Measurements from ENCODE around the gene DBN1. TPM values are rescaled to one million over a fixed set of nuclear protein-coding genes. Genes with fewer than 3 reads are reported as not detected.

The DBN1 gene
- total RNA-seq, 1 donor from 2014 or later = 24.2 TPM

DNA sequence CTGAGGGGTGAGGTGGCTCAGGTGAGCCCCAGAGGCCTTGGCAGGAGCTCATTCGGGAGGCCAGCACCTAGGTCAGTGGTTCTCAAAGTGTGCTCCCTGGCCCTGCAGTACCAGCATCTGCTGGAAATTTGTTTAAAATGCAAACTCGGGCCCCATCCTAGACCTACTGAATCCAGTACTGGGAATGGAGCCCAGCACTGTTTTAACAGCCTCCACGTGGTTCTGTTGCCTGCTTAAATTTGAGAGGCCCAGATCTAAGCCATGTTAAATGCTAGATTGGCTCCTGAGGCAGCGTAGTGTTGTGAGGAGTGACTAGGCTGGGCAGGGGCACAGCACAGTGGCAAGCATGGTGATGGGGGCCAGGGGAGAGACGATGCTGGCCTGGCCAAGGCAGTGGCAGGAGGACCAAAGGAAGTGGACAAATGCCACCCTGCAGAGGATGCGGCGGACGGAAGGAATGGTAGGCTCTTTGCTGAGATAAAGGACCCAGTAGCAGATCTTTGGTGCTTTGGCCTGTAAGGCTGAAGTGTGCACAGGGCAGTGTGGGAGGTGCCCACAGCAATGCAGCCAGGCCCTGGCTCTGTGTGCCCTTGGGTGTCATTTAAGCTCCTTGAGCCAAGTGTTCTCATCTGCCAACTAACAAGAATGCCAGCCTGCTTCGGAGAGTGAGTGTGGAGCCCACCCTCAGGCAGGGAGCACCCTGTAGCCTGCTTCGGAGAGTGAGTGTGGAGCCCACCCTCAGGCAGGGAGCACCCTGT is 22.6 kb downstream of the DBN1 start:
- no peak for ATAC-seq (ENCODE audit: poor library complexity)
- no peak for DNase-seq
- intact Hi-C loops (cut with DNase I) = no loop called here

DNA sequence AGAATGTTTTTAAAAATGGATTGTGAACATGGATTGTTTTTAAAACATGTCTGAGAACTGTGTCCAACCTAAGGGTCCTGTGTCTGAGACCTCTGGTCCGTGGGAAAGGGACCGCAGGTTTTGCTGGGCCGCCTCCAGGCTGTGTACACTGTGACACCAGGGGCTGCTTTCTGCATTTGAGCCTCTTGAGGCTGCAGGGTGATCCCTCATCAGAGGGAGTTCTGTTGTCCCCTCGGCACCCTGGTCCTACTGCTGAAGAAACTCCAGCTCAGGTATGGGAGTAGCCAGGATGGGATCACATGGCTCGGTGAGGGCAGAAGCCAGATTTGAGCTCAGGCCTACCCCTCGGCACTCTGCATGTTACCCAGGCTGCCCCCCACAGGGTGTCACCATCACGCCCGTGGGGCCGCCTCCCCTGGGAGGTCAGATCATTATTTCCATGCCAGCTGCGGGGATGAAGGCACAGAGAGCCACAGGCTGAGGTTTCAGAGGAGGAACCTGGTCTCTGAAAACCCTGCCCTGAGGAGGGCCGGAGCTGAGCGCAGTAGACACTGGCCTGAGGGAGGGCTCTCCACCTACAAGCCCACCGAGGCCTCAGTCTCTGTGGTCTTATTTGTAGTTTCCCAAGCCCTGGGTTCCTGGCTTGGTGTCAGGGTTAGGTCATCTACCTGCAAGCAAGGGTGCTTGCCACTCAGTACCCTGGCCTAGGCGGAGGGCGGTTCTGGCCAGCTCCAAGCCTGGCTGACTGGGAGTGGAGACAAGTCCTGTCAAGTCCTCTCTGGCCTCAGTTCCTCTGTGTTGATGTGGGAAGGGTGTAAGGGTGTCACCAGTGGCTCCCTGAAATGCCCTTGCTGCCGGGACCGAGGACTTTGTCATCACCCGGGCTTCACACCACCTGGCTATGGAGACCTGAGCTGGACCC is 24.0 kb downstream of the DBN1 start:
- ATAC-seq (ENCODE audit: poor library complexity) = no peak
- intact Hi-C loops (cut with DNase I) = no loop called here
- no peak for DNase-seq

DNA sequence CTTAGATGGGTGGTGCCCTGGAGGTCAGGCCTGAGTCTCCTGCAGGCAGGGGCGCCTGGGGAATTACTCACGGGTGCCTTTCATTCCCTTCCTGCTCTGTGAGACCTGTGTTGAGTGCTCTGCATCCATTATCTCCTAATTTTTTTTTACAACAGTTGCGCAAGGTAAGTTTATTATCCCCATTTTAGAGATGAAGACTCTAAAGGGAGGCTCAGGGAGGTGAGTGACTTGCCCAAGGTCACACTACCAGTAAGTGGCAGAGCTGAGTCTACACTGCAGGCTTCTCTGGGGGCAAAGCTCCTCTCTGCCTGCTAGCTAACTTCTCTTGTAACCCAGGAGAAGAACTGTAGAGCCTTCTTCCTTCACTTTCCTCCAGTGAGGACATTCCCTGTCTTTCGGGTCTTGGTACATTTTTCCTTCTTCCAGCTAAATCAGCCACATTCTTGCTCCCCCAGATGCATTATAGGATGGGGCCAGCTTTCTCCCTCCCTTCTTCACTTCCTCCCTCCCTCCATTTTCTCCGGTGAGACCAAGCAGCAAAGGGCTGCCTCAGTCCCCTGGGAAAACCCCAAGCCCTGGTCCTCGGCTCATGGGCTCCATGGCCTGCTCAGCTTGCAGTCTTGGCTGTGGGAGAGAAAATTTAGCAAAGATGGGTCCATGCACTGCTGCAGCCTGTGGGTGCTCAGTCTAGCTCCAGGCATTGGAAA is 25.0 kb downstream of the DBN1 start:
- no peak for DNase-seq
- intact Hi-C loops (cut with DNase I) = no loop called here
- ATAC-seq (ENCODE audit: poor library complexity) = no peak

GRCh38 chr5:177447611-177448243 is 25.7 kb downstream of the DBN1 start:
- ATAC-seq (ENCODE audit: poor library complexity) (peak; percentile 34), DNase-seq (no peak)
- intact Hi-C loops (cut with DNase I) = no loop called here

DNA sequence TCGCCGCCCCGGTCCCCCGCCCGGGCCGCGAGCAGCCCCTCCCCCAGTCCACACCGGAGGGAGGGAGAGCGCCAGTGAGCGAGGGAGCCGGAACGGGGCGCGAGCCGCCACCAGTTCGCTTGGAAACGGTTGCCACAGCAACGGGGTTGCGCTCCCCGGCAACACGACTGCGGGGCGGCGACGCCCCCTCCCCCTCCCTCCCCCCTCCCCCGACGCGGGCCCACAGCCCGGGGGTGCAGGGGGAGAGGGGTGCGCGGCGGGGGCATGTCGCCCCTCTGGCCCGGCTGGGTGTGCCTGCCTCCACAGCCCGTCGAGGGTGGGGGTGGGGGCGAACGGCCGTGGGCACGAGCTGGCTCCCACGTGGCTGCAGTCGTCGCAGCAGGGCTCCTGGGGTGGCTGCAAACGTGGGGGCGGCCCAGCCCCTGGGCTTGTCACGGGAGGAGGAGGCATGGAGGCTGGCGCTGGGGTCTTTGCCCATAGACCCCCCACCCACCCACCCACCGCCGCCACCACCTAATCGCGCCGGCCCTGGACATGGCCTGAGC is 26.3 kb downstream of the DBN1 start:
- intact Hi-C loops (cut with DNase I) = no loop called here
- no peak for DNase-seq
- ATAC-seq (ENCODE audit: poor library complexity) = no peak

- peak; percentile 79 for DNase-seq
- intact Hi-C loops (cut with DNase I) = no loop called here
- peak; percentile 69 for ATAC-seq (ENCODE audit: poor library complexity)
Measured at GRCh38 chr5:177446200-177447065, 27.0 kb downstream of the DBN1 start, which contains the start of gene PRR7. Gene PRR7 (plus strand): TSS chr5:177446814. CDS start chr5:177455068, 8,254 bp downstream.

DNA sequence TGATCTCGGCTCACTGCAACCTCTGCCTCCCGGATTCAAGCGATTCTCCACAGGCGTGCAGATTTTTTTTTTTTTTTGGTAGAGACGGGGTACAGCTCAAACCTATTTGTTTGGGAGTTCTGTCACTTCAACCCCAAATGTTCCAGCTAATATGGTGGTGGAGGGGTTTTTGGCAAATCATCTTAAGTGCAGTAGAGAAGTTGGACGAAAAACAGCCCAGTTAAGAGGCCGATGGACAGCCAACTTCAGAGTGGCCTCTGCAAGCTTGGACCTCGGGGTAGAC is 27.6 kb downstream of the DBN1 start:
- intact Hi-C loops (cut with DNase I) = no loop called here
- ATAC-seq (ENCODE audit: poor library complexity) (no peak), DNase-seq (no peak)

GRCh38 chr5:177445052-177445916 is 28.1 kb downstream of the DBN1 start:
- DNase-seq = no peak
- ATAC-seq (ENCODE audit: poor library complexity) = no peak
- intact Hi-C loops (cut with DNase I) = no loop called here

DNA sequence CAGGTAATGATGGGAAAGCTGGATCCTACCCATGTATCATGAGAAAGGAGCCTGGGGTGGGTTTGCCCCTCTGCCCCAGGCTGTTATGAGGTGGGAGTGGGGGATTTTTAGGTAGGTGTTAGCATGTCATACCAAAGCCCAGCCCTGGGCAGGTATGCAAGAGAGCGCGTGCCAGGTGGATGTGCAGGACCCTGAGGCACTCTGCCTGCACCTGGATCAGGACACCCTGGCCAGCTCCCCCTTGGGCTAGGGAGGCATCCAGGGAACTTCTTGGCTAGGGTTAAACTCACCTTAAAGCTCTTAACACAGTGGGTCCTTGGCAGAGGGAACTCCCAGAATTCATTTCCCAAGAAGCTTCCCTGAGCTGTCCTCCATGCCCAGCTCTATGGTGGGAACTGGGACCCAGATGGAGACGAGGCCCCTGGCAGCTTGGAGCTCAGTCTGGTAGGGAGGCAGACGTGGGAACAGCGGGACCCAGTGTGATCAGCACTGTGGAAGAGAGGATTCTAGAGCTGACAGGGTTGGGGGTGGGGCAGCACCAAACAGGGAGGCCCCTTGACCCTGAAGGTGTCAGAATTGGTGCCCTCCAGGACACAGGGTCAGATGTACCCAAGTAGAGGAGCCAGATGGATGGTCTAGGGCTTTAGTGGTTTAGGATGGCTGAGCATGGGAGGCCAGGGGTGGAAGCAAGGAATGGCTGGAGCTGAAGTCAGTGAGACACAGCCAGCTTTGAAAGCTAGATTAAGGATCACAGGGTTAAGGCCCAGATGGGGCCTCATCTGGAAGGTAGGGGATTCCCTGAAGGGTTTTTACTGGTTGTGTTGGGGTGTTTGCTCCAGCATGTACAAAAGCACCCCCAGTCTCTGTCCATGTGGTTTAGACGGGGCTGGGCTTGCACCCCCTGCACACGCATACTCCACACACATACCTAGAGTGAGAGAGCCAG is 29.1 kb downstream of the DBN1 start:
- intact Hi-C loops (cut with DNase I) = no loop called here
- ATAC-seq (ENCODE audit: poor library complexity) (no peak), DNase-seq (no peak)

DNA sequence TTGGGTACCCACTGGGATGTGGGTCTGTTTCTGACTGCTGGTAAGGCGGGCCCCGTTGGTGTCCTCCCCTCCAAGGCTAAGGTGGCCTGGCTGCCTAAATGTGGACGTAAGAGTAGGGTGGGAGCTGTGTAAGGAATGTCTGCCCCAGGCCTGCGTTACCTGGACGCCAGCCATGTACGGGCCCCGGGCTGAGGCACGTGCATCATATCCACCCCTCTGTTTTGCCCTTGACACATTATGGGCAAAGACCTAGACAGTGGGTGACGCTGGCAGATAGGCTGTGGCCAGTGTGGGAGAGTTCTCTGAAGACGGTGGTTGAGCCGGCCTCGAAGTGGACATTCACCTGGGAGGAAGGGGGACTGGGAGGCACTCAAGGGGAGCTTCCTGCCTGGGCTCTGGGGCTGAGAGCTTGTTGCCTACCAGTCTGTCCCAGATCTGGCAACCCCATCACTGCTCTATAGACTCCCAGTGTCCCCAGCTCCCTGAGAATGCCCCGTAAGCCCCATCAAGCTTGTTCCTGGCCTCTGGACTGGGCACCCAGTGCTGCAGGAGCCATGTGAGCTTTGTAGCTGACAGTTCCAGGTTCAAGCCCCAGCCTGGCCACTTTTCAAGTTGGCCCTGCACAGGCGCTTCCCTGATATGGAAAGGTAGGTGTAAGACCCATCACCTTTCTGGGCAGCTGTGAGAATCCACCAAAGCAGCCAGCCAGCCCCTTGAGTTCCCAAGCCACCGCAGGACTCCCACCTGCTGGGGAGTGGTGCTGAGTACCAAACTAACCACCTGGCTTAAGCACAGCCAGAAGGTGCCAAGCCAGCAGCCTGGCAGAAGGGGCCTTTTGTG is 30.1 kb downstream of the DBN1 start:
- intact Hi-C loops (cut with DNase I) = no loop called here
- no peak for DNase-seq
- no peak for ATAC-seq (ENCODE audit: poor library complexity)

DNA sequence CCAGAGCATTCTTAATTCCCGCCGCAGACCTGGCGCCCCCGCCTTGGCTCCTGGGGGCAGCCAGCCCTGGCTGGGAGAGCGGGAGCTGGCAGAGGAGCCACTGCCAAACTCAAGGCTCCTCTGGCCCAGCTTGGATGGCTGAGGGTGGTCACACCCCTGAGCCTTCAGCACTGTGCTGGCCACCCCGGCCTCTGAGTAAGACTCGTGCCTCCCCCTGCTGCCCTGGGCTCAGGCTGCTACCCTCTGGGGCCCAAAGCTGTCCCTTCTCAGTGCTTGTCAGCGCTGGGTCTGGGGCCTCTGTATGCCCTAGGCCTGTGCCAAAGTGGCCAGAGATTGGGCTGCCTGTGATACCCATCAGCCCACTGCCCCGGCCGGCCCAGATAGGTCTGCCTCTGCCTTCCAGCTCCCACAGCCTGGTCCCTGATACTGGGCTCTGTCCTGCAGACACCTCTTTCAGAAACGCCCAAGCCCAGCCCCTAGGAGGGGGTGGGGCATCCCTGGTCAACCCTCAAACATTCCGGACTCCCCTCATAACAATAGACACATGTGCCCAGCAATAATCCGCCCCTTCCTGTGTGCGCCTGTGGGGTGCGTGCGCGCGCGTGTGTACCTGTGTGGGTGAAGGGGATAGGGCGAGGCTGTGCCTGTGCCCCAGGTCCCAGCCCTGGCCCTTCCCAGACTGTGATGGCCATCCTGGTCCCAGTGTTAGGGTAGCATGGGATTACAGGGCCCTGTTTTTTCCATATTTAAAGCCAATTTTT is 31.2 kb downstream of the DBN1 start:
- no peak for ATAC-seq (ENCODE audit: poor library complexity)
- no peak for DNase-seq

DNA sequence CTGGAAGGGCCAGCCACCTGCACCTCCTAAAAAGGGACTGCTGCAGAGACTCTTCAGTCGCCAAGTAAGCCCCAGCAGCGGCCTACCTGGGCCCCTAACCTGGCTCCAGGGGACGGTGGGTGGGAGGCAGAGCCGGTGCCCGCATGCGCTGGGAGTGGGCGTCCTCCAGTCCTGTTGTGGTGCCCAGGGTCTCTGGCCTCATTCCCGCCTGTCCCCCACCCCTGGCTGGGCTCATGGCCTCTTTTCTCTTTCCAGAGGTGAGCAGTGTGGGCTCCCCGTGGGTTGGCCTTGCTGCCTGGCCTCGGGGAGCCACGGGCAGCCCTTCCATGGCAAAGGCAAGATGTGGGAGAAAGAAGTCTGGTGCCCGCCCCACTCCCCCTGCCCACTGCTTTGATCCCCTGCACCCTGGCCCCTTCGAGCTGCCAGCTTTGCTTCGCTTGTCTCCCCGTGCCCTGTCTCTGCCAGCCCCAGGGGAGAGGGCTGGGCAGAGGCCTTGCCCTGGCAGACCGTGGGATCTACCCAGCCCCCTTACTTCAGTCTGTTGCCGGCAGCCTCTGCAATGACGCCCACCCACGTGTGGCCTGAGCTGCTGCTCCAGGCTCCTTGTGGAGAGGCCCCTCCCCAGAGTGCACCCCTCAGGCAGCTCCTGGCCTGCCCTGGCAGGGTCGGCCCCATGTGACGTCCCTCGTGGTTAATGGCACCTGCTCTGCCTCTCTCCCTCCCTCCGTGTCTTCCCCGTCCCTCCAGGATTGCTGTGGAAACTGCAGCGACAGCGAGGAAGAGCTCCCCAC is 32.2 kb downstream of the DBN1 start:
- intact Hi-C loops (cut with DNase I) = no loop called here
- DNase-seq (no peak), ATAC-seq (ENCODE audit: poor library complexity) (no peak)

More for the DNA sequence above, 31.2 kb downstream of the DBN1 start:
- intact Hi-C loops (cut with DNase I) = no loop called here

- no peak for ATAC-seq (ENCODE audit: poor library complexity)
- intact Hi-C loops (cut with DNase I) = no loop called here
- no peak for DNase-seq
Measured at GRCh38 chr5:177440211-177440989, 33.0 kb downstream of the DBN1 start.

Data from Right ventricle myocardium superior (tissue), 1 donor.